ENCODE measurements around the gene COASY. TPM values are rescaled to one million over a fixed set of nuclear protein-coding genes. Genes with fewer than 3 reads are reported as not detected.

COASY gene
- total RNA-seq, 1 donor from 2014 or later = 10.9 TPM

- Histone ChIP-seq H3K4me1 (peaks cover 8 to 29% of the 10 kb centered on the region in 2 donors), H3K9me3 (no peaks in the 10 kb centered on the region), H3K27me3 (no peaks in the 10 kb centered on the region), H3K4me3 (peak overlapping the region; percentile 57 to 73), H3K27ac (peak overlapping the region; percentile 63 to 84), H3K36me3 (no peaks in the 10 kb centered on the region)
- intact Hi-C loops (cut with DNase I) = no loop called here
- TF ChIP-seq CTCF (IDR thresholded peaks at IDR 0.05) = peak; percentile 62 to 82 (median 64)
- peak in 1 of 2 donors; percentile 84 for DNase-seq (ENCODE audit: low spot score in 2 of 2)
Measured at GRCh38 chr17:42531455-42532354, 30.2 kb upstream of the COASY start.

- peak overlapping the region; percentile 89 to 90 for H3K27ac ChIP-seq
- H3K27me3 ChIP-seq = no peaks in the 10 kb centered on the region
- H3K4me3 ChIP-seq = peak overlapping the region; percentile 72 to 79
- intact Hi-C loops (cut with DNase I) = loop anchor here (1.0 to 5.0 kb wide), 5 partner anchors 19 to 113 kb away; partner anchors contain the start of genes CAVIN1, COASY and PSMC3IP
- no peak for DNase-seq (ENCODE audit: low spot score in 2 of 2)
- H3K36me3 ChIP-seq = peaks cover 12 to 20% of the 10 kb centered on the region in 2 donors
- TF ChIP-seq CTCF (IDR thresholded peaks at IDR 0.05) = no peak
- peaks cover 14 to 26% of the 10 kb centered on the region in 2 donors for H3K4me1 ChIP-seq
- H3K9me3 ChIP-seq = no peaks in the 10 kb centered on the region
Measured at GRCh38 chr17:42535155-42536047, 26.5 kb upstream of the COASY start.

- Histone ChIP-seq H3K27me3 (no peaks in the 10 kb centered on the region), H3K9me3 (no peaks in the 10 kb centered on the region), H3K36me3 (peaks cover 16 to 25% of the 10 kb centered on the region in 2 donors), H3K27ac (peak within 1 kb of the TSS; percentile 89 to 90), H3K4me1 (peaks cover 14 to 23% of the 10 kb centered on the region in 2 donors), H3K4me3 (peak within 1 kb of the TSS; percentile 72 to 79)
- no peak for TF ChIP-seq CTCF (IDR thresholded peaks at IDR 0.05)
- intact Hi-C loops (cut with DNase I) = loop anchor here (1.0 to 5.0 kb wide), 5 partner anchors 19 to 114 kb away; partner anchors contain the start of genes CAVIN1, COASY and PSMC3IP
- peak; percentile 83 to 97 for DNase-seq (ENCODE audit: low spot score in 2 of 2)
Measured at GRCh38 chr17:42536048-42536371, 25.9 kb upstream of the COASY start, which contains the start of gene NAGLU. Gene NAGLU (plus strand): TSS chr17:42536241. CDS start chr17:42536273, 32 bp downstream.

GRCh38 chr17:42536372-42537155, 25.4 kb upstream of the COASY start:
- peaks cover 18 to 30% of the 10 kb centered on the region in 2 donors for H3K36me3 ChIP-seq
- DNase-seq (ENCODE audit: low spot score in 2 of 2) = peak; percentile 63 to 91
- peaks cover 14 to 17% of the 10 kb centered on the region in 2 donors for H3K4me1 ChIP-seq
- peak in 1 of 3 experiments; percentile 46 for TF ChIP-seq CTCF (IDR thresholded peaks at IDR 0.05)
- no peaks in the 10 kb centered on the region for H3K9me3 ChIP-seq
- intact Hi-C loops (cut with DNase I) = loop anchor here (1.0 to 5.0 kb wide), 5 partner anchors 18 to 114 kb away; partner anchors contain the start of genes CAVIN1, COASY and PSMC3IP
- no peaks in the 10 kb centered on the region for H3K27me3 ChIP-seq
- peak overlapping the region; percentile 72 to 79 for H3K4me3 ChIP-seq
- H3K27ac ChIP-seq = peak overlapping the region; percentile 89 to 90

All from ascending aorta (tissue), 2 donors.